HepG2 (cell line): ENCODE results near the gene FBXW12.

Source experiments
- CEBPB ChIP-seq: IDR thresholded peaks from 2 replicates; pipeline ENCODE4 v1.6.1; 2011; ENCODE audit warnings: low read depth, low read length, improper control_type of control experiment, borderline replicate concordance
- HDAC2 ChIP-seq: sonication (generic); formaldehyde crosslinking; IDR thresholded peaks from 2 replicates; pipeline ENCODE4 v1.4.0; 2020; ENCODE audit warnings: missing genetic modification reagents
- KDM5A ChIP-seq: fragments of 200-600 bp; sonication (generic); IDR thresholded peaks from 2 replicates; pipeline ENCODE4 v1.7.0; 2018; ENCODE audit warnings: antibody characterized with exemption, mild to moderate bottlenecking, low read length, borderline replicate concordance
- KLF16 ChIP-seq, 2 experiments: sonication (generic) in 1 of 2; formaldehyde crosslinking in 1 of 2; IDR thresholded peaks; 2 replicates each; pipeline versions ENCODE4 v1.6.1 to v1.8.0; 2016 to 2023; ENCODE audit warnings: missing genetic modification reagents in 2 of 2, missing compliant biosample characterization in 1 of 2
- POLR2A ChIP-seq, 2 experiments: IDR thresholded peaks; 2 replicates each; pipeline ENCODE4 v1.6.1; 2011; ENCODE audit warnings: low read depth in 2 of 2, low read length in 2 of 2, mild to moderate bottlenecking in 1 of 2, moderate library complexity in 1 of 2; ENCODE audit not compliant: insufficient read depth in 1 of 2
- RAD21 ChIP-seq: fragments of 450-650 bp; formaldehyde crosslinking; IDR thresholded peaks from 2 replicates; pipeline ENCODE4 v1.5.0; 2020; ENCODE audit warnings: mild to moderate bottlenecking
- SMYD3 ChIP-seq: sonication (generic); formaldehyde crosslinking; IDR thresholded peaks from 2 replicates; pipeline ENCODE4 v1.8.1; 2023; ENCODE audit warnings: mild to moderate bottlenecking, missing genetic modification reagents
- SNRNP70 ChIP-seq: fragments of 200-400 bp; formaldehyde crosslinking; IDR thresholded peaks from 2 replicates; pipeline ENCODE4 v1.6.1; 2017; ENCODE audit warnings: mild to moderate bottlenecking, low read depth, low read length, moderate library complexity
- ZNF496 ChIP-seq: sonication (generic); formaldehyde crosslinking; IDR thresholded peaks from 2 replicates; pipeline ENCODE4 v1.8.1; 2023; ENCODE audit warnings: mild to moderate bottlenecking, moderate library complexity, missing genetic modification reagents; ENCODE audit not compliant: insufficient replicate concordance
- ZNF773 ChIP-seq: sonication (generic); formaldehyde crosslinking; IDR thresholded peaks from 2 replicates; pipeline ENCODE4 v1.4.0; 2020; ENCODE audit warnings: missing genetic modification reagents, borderline replicate concordance

- no peak for TF ChIP-seq KLF16 (CRISPR knock-in tag; IDR thresholded peaks at IDR 0.05)
- no peak for TF ChIP-seq SNRNP70
- no peak for TF ChIP-seq SMYD3 (CRISPR knock-in tag)
- 0 out of 4 replicates have a peak, but pooled peaks of 1 of the 2 experiments have one; percentile 4 for TF ChIP-seq POLR2A (IDR thresholded peaks at IDR 0.05; ENCODE audit: insufficient read depth in 1 of 2, low read depth in 2 of 2, low read length in 2 of 2)
- TF ChIP-seq RAD21 (CRISPR knock-in tag) = no peak
- TF ChIP-seq CEBPB = no peak
- no peak for TF ChIP-seq ZNF496 (CRISPR knock-in tag)
- TF ChIP-seq ZNF773 (CRISPR knock-in tag) = no peak
- no peak for TF ChIP-seq HDAC2
- TF ChIP-seq KDM5A = no peak
Measured at GRCh38 chr3:48422681-48423080, 50.7 kb downstream of the FBXW12 start.
